GM18508 (cell line): ENCODE data around the gene SGSM2.

Experiments used
- ATAC-seq: cut with Tn5 transposase; IDR thresholded peaks from one replicate; pipeline ENCODE4 v1.9.1; 2021; ENCODE audit warnings: moderate number of reproducible peaks; ENCODE audit not compliant: insufficient read depth, unreplicated experiment

The SGSM2 gene

DNA sequence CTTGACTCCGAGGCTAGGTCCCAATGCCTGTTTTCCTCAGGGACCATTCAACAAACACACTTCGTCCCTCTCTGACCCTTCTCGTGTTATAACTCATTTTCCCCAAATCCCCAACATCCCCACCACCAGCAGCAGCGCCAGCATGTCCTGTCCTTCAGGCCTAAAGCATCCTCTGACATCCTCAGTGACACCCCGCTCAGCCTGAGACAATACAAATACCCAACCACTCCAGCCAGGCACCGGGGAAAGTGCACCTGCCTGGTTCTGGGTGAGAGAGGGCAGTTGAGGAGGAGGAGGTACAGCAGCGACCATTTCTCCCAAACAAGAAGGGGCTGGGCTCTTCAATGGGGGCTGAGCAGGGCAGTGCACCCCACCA, 58.9 kb downstream of the SGSM2 start:
- no peak for ATAC-seq

- no peak for ATAC-seq
Measured at GRCh38 chr17:2396568-2397246, 59.4 kb downstream of the SGSM2 start.

DNA sequence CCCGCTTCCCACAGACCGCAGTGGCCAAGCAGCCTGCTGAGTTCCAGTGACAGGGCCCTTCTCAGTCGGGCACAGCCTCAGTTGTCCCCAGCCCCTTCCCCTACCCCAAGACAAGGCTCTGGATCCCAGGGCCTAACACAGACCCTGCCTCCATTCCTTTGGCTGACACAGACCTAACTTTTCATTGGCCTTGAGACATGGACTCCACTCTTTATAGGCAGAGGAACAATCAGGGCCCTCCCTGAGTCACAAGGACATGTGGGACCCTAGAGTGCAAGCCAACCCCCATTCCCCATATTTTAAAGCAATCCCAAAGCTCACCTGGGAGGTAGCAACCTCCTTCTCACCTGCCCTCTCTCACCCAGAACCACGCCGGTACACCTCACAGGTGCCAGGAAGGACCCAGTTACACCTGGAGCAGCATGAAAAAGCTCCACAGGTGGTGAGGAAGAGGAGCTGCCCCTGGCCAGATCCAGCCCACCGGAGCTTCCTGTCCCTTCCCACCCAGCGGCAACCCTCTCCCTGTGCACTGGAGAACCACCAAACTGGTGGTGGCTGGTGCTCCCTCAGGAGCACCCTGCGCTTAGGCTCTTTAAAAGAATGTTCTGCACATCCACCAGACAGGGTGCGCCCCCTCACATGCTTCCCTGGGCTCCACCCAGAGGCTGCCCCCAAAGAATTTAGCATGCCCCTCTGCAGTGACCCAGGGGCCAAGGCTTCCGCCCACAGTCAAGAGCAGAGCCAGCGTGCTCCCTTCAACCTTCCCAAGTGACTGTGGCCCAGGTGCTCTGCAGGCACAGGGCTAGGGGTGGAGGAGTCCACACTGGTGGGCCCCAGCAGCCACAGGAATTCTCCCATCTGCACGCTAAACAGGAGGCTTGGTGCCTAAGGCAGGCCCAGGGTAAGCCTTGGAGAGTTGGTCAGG, 60.2 kb downstream of the SGSM2 start:
- ATAC-seq = no peak

DNA sequence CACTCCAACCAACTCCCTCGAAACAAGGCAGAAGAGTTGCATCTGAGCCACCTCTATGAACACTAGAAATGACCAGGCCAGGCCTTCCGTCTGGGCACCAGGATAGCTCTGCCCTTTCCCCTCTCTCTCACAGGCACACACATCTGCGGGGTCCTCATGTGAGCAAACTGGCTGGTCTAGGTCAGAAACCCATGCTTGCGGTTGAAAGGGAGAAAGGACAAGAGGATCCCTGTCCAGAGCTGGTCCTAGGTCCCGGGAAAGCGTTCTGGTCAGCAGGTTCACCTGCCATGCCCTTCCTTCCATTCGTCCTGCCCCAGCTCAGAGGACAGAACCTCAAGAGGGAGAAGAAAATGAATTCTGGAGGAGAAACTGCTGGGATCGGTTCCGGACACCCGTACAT, 60.9 kb downstream of the SGSM2 start:
- no peak for ATAC-seq

DNA sequence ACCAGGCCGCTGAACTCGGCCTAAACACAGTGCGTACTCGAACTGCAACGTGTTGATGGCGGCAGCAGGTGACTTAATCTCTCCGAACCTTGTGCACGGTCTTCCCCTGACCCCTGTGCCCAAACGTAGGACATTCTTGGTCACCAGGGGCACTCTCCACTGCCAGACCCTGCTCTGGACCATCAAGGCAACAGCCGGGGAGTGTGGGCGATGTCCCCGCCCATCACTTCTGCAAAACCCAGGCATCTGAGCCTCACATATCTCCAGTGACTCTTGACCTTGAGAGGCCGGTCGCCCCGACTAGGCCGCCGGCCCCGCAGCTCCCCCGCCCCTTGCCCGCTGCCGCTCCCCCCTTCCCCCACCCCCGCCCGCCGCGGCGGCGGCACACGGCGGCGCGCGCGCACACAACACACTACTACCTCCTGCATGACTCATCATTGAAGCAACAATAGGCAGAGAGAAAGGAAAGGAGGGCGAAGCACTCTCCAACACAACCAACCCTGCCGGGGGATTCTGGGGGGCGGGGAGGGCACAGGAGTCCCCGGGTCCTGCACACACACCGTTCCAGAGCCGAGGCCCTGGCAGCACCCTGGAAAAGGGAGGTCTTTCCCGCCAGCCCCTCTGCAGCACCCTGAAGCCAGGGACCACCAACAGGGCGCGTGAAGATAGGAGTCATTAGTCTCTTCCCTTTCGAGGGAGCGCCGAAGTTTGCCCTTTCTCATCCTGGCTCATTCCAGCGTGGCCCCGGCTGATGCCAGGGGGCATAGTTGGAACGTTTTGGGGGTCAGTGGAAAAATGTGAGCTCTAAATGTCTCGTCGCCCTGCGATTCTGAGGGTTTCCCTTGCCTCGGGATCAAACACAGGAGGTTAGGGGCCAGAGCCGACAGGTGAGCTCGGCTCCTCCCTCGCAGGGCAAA, 61.6 kb downstream of the SGSM2 start:
- no peak for ATAC-seq

GRCh38 chr17:2399572-2400473, 62.5 kb downstream of the SGSM2 start:
- no peak for ATAC-seq

DNA sequence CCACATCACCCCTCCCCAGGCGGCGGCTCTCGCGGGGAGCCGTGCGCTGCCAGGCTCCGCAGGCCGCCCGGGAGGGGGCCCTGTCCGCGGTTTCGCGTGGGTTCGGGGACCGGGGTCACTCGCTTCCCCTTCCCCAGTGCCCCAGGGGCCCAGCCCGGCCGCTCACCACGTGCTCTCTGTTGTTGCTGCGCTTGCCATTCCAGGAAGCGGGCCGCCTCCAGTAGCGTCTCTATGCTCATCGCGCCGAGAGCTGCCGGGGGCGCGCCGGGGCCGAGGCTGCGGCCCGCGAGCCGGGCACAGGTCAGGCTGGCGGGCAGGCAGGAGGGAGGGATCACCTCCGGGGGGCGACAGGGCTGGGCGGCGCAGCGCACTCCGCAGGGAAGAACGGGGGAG, 63.2 kb downstream of the SGSM2 start:
- ATAC-seq = no peak

GRCh38 chr17:2400877-2401425, 63.6 kb downstream of the SGSM2 start, which contains the start of gene MNT:
TSS of gene MNT (minus strand) at chr17:2401060. CDS start at chr17:2400712, 348 bp downstream.
- peak; percentile 15 for ATAC-seq

DNA sequence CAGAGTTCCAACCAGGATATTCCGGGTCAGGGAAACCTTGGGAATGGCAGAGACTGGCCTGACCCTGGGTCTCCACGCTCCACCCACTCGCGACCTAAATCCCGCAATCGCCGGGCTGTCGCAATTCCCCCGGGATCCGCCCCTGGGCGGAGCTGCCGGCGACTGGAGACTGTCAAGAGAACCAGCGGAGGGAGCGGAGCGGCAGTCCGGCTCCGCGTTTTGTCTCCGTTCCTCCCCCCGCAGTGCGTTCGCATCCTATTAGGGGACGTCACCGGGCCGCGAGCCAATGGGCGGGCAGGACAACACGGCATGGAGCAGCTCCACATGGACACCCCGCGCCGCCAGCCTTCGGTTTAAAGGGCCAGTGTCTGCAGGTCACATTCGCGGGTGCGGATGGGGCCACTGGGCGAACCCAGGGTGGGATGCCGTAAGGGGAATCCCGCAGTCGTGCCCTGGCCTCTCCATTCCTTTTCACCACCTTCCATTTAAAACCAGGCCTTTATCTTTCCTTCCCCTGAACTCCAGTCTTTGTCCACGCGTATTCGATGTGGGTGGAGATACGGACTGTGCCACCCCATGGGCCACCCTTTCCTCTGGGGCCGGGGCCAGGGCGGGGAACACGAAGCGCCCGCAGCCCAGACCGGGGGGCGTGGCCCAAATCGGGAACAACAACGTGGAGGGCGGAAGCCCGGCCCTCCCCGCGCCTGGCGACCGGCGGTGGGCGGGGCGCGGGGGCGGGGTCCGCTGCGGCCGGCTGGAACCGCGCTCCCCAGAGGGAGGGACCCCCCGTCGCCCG, 64.3 kb downstream of the SGSM2 start:
- ATAC-seq = peak; percentile 30

GRCh38 chr17:2402544-2402943, 65.2 kb downstream of the SGSM2 start:
- ATAC-seq = no peak

GRCh38 chr17:2403044-2403443, 65.7 kb downstream of the SGSM2 start:
- ATAC-seq = no peak

DNA sequence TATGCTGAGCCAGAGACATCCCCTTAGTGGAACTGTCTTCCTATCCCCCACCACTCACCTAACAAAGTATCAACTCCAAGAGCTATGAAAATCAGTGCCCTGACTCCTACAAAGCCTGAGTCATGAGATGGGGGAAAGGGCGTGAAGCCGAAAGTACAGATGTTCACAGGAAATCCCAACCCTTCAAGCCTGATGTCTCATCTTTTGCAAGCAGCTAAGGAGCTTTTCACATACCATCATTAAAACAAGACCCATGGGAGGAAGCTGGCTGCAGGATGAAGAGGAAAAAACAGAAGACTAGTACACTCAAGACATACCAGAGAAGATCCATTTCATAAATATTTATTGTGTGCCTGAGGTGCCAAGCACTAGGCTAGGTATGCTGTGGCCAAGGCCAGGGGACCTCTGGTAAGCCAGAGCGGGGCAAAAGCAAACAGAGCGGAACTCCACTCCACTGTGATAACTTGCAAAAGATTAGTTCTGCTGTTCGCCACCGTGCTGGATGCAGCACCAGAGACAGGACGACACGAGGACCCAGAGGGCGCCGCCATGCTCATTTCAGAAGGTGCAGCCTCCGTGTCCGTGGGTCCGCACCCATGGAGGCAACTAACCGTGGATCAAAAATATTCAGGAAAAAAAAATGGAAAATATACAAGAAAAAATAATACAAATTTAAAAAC, 68.1 kb downstream of the SGSM2 start:
- no peak for ATAC-seq

DNA sequence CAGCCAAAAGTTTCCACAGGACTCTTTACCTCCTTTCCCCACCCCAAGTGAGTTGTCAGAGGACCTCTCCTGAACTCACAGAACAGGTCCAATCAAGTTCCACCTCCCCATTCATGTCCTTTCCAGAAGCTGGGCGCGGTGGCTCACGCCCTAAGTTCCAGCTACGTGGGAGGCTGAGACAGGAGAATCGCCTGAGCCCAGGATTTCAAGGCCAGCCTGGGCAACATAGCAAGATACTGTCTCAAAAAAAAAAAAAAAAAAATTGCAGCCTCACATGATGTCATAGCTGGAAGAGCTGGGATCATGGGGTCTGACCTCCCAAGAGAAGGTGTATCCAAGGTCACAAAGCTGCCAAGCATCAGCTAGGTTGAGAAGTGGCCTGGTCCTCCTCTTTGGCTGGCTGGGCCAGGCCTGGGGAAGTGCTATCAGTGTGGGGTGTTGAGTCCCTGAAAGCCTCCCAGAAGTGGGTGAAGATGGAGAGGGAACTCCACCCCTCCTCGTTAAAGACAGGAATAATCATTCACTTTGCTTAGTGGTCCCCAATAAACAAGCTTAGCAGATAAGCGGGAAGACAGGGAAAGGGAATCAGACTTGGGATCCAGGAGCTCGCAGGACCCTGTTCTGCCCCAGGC, 69.1 kb downstream of the SGSM2 start:
- no peak for ATAC-seq

- ATAC-seq = no peak
Measured at GRCh38 chr17:2406903-2407790, 69.8 kb downstream of the SGSM2 start.

- ATAC-seq = no peak
Measured at GRCh38 chr17:2410951-2411350, 73.7 kb downstream of the SGSM2 start.

DNA sequence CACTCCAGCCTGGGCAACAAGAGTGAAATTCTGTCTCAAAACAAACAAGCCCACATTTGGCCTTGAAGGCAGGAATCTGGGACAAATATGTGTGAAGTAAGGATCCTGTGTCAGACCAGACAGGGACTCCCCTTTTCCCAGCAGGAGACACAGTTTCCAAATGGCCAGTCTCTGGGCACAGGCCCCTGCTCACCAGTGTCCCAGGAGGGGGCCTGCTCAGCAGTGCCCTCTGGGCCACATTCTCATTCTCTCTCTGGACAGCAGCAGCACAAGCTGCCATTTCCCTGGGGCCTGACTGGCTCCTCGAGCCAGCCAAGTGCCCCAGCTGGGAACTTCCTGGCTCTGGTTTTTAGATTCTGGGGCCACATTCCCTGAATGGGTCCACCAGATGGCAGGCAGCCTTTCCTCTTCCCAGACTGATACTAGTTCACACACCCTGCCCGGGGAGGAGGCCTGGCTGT, 75.3 kb downstream of the SGSM2 start:
- ATAC-seq = no peak
